Vagina (tissue), 2 donors: ENCODE data around the gene HMGN5. TPM values are rescaled to one million over a fixed set of nuclear protein-coding genes. Genes with fewer than 3 reads are reported as not detected.
A peak's percentile ranks its signal among the peaks of the same experiment; 100 is the strongest.

ENCODE experiments used
- DNase-seq, 2 donors: peaks; one replicate each; pipeline ENCODE4 v3.0.0-alpha.2; 2017; ENCODE audit errors: extremely low spot score in 2 of 2
- H3K27ac ChIP-seq: fragments of 200-600 bp; sonication (generic); one replicate; pipeline ENCODE4 v1.5.1; 2019
- H3K27me3 ChIP-seq: fragments of 200-600 bp; sonication (generic); one replicate; pipeline ENCODE4 v1.5.1; 2019
- H3K36me3 ChIP-seq, 2 donors: fragments of 200-600 bp; sonication (generic); one replicate each; pipeline ENCODE4 v1.5.1; 2017 to 2019
- H3K4me1 ChIP-seq: fragments of 200-600 bp; sonication (generic); one replicate; pipeline ENCODE4 v1.5.1; 2019
- H3K4me3 ChIP-seq, 2 donors: fragments of 200-600 bp; sonication (generic); 1 replicate in 1 of 2; 2 replicates in 1 of 2; pipeline ENCODE4 v1.5.1; 2016 to 2019
- H3K9me3 ChIP-seq: fragments of 200-600 bp; sonication (generic); one replicate; pipeline ENCODE4 v1.5.1; 2019
- POLR2A ChIP-seq, 2 donors: fragments of 450-650 bp; IDR thresholded peaks; one replicate each; pipeline ENCODE4 v1.6.1; 2017; ENCODE audit warnings: antibody characterized with exemption in 2 of 2, mild to moderate bottlenecking in 2 of 2, moderate library complexity in 2 of 2
- POLR2AphosphoS5 ChIP-seq, 2 donors: sonication (generic); formaldehyde crosslinking; IDR thresholded peaks; one replicate each; pipeline ENCODE4 v1.9.0; 2017; ENCODE audit warnings: antibody characterized with exemption in 2 of 2, mild to moderate bottlenecking in 2 of 2, low read depth in 1 of 2; ENCODE audit not compliant: insufficient read depth in 1 of 2
- intact Hi-C: fragments of 100-400 bp; cut with DNase I; formaldehyde crosslinking; loops from one replicate; pipeline ENCODE4 v1.15.1; 2023
- total RNA-seq: library from RNA; depleted of rRNA; stranded (reverse); fragments of >200 nt; gene quantifications from one replicate; pipeline ENCODE4 v1.2.3, GENCODE V29; 2016
- TF ChIP-seq, protein P1 (sequence below), 3 experiments: fragments of 450-650 bp in 2 of 3; fragments of 200-600 bp in 1 of 3; sonication (generic) in 1 of 3; IDR thresholded peaks; one replicate each; pipeline ENCODE4 v1.5.1; 2017 to 2019; ENCODE audit warnings: antibody characterized with exemption in 3 of 3, mild to moderate bottlenecking in 2 of 3, moderate library complexity in 2 of 3

The HMGN5 gene
- total RNA-seq, 1 donor from 2014 or later: 0.98 TPM

DNA sequence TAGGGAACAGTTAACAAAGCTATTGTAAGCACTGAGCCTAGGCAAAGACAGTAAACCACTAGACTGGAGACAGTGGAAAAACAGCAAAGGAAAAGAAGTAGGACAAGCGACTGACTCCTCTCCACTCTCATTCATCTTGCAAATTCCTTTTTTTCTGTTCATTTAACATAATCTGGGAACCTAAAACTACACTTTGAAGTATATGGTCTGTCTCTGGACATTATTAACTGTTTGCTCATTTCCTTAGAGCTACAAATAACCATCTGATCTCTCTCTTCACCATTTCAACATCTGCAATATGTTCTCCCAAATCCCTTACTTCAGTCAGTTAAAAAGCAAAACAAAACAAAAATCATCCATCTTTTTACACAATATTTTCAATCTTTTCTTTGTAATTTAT is 642 bp downstream of the HMGN5 start:
- TF ChIP-seq POLR2AphosphoS5 (IDR thresholded peaks at IDR 0.05; ENCODE audit: insufficient read depth in 1 of 2, low read depth in 1 of 2) (no peak), POLR2A (IDR thresholded peaks at IDR 0.05) (no peak)
- TF ChIP-seq, protein P1, sequence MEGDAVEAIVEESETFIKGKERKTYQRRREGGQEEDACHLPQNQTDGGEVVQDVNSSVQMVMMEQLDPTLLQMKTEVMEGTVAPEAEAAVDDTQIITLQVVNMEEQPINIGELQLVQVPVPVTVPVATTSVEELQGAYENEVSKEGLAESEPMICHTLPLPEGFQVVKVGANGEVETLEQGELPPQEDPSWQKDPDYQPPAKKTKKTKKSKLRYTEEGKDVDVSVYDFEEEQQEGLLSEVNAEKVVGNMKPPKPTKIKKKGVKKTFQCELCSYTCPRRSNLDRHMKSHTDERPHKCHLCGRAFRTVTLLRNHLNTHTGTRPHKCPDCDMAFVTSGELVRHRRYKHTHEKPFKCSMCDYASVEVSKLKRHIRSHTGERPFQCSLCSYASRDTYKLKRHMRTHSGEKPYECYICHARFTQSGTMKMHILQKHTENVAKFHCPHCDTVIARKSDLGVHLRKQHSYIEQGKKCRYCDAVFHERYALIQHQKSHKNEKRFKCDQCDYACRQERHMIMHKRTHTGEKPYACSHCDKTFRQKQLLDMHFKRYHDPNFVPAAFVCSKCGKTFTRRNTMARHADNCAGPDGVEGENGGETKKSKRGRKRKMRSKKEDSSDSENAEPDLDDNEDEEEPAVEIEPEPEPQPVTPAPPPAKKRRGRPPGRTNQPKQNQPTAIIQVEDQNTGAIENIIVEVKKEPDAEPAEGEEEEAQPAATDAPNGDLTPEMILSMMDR (IDR thresholded peaks at IDR 0.05): no peak
- peak overlapping the region; percentile 46 to 58 for H3K4me3 ChIP-seq
- H3K27me3 ChIP-seq: no peaks in the 10 kb centered on the region
- peaks cover under 1% of the 10 kb centered on the region for H3K4me1 ChIP-seq
- H3K36me3 ChIP-seq: no peaks in the 10 kb centered on the region
- intact Hi-C loops: no loop called here
- no peaks in the 10 kb centered on the region for H3K9me3 ChIP-seq
- peak overlapping the region; percentile 73 for H3K27ac ChIP-seq
- DNase-seq: no peak

DNA sequence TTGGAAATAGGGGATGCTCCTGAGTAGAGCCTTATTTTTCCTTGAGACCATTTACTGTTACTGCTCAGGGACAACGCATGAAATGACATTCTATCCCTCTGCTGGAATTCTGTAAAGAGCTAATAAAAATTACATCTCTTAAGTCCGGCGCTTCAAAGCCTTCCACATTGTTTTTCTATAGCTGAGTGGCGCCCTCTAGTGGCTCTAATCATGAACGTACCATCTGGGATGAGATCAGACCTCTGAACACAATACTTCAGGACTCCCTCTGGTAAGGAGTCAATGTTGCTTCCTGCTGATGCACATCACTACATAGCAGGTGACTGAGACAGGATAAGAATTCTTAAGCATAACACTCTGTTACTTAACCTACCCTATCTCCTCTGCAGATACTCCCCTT is 6.0 kb downstream of the HMGN5 start:
- Histone ChIP-seq H3K27ac (no peak overlapping the region), H3K4me3 (no peak overlapping the region), H3K27me3 (no peaks in the 10 kb centered on the region), H3K9me3 (no peaks in the 10 kb centered on the region), H3K4me1 (no peaks in the 10 kb centered on the region), H3K36me3 (no peaks in the 10 kb centered on the region)
- no peak for DNase-seq
- TF ChIP-seq POLR2A (IDR thresholded peaks at IDR 0.05) (no peak), POLR2AphosphoS5 (IDR thresholded peaks at IDR 0.05; ENCODE audit: insufficient read depth in 1 of 2, low read depth in 1 of 2) (no peak)
- TF ChIP-seq, protein P1 (IDR thresholded peaks at IDR 0.05): peak in 2 of 3 experiments; percentile 8 to 25
- intact Hi-C loops: no loop called here

DNA sequence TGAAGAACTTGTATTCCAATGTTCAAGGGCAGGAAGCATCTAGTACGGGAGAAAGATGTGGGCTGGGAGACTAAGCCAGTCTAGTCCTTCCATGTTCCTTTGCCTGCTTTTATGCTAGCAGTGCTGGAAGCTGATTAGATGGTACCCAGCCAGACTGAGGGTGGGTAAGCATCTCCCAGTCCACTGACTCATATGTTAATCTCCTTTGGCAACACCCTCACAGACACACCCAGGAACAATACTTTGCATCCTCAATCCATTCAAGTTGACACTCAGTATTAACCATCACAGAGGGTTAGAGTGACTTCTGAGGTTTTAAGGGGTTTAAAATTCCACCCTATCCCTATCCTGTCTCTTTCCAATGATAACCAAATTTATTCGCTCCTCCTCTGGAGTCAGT is 6.5 kb downstream of the HMGN5 start:
- no peak for TF ChIP-seq POLR2AphosphoS5 (IDR thresholded peaks at IDR 0.05; ENCODE audit: insufficient read depth in 1 of 2, low read depth in 1 of 2)
- TF ChIP-seq POLR2A (IDR thresholded peaks at IDR 0.05): no peak
- TF ChIP-seq, protein P1 (IDR thresholded peaks at IDR 0.05): no peak

DNA sequence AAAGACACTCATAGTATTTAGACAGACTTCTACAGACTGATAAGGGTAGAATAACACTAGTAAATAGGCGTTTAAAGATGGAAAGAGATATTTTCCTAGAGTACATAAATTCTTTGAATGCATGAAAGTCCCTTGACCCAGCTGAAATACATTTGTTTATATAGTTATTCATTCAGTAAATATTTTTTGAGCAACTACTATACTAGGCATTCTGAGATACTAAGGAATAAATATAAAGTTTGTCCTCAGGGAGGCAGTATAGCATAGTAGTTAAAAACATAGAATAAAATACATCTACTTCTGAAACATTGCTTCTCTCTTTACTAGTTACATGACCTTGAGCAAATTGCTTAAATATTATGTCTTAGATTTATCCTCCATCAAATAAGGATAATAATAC is 27.4 kb downstream of the HMGN5 start:
- H3K4me3 ChIP-seq: no peak overlapping the region
- intact Hi-C loops: no loop called here
- H3K27me3 ChIP-seq: no peaks in the 10 kb centered on the region
- no peak for DNase-seq
- H3K27ac ChIP-seq: no peak overlapping the region
- H3K4me1 ChIP-seq: no peaks in the 10 kb centered on the region
- no peaks in the 10 kb centered on the region for H3K9me3 ChIP-seq
- TF ChIP-seq POLR2A (IDR thresholded peaks at IDR 0.05) (no peak), POLR2AphosphoS5 (IDR thresholded peaks at IDR 0.05; ENCODE audit: insufficient read depth in 1 of 2, low read depth in 1 of 2) (no peak)
- TF ChIP-seq, protein P1 (IDR thresholded peaks at IDR 0.05): no peak
- no peaks in the 10 kb centered on the region for H3K36me3 ChIP-seq

More for the DNA sequence above, 6.5 kb downstream of the HMGN5 start:
- no peak overlapping the region for H3K4me3 ChIP-seq
- no peaks in the 10 kb centered on the region for H3K27me3 ChIP-seq
- no peaks in the 10 kb centered on the region for H3K4me1 ChIP-seq
- H3K36me3 ChIP-seq: no peaks in the 10 kb centered on the region
- H3K9me3 ChIP-seq: no peaks in the 10 kb centered on the region
- intact Hi-C loops: no loop called here
- DNase-seq: no peak
- H3K27ac ChIP-seq: no peak overlapping the region

DNA sequence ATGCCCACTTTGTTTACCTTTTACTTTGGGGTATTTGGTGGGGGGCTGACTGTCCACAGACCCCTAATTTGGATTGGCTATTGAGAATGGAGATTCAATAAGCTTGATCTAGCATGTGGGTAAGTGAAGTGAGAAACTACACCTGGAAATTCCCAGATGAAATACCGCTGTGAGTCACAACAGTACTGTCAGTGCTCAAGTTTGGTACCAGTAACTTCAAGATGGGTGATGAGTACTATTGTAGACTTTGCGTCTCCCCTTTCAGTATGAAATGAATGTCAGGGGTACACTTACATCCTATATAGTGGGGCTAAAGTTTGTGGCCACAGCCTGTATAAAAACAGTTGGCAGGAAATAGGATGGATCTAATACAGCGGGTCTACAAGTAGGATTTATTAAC is 33.3 kb downstream of the HMGN5 start:
- no peaks in the 10 kb centered on the region for H3K36me3 ChIP-seq
- no peak overlapping the region for H3K27ac ChIP-seq
- H3K9me3 ChIP-seq: no peaks in the 10 kb centered on the region
- TF ChIP-seq POLR2AphosphoS5 (IDR thresholded peaks at IDR 0.05; ENCODE audit: insufficient read depth in 1 of 2, low read depth in 1 of 2): no peak
- TF ChIP-seq, protein P1 (IDR thresholded peaks at IDR 0.05): no peak
- no peak for TF ChIP-seq POLR2A (IDR thresholded peaks at IDR 0.05)
- no peaks in the 10 kb centered on the region for H3K27me3 ChIP-seq
- no peak overlapping the region for H3K4me3 ChIP-seq
- H3K4me1 ChIP-seq: no peaks in the 10 kb centered on the region
- DNase-seq: no peak
- intact Hi-C loops: no loop called here
